ENCODE results near the gene SUSD6. TPM values are rescaled to one million over a fixed set of nuclear protein-coding genes. Genes with fewer than 3 reads are reported as not detected.

The SUSD6 gene
- polyA plus RNA-seq, 2 of the 4 experiments (the other 2 are of a cell fraction), result 4.3 to 7.0 TPM

- Histone ChIP-seq H3K4me2 (no peak overlapping the region; the same call in 2 of the 3 replicates), H3K9me3 (no peaks in the 10 kb centered on the region), H3K4me3 (no peak overlapping the region), H3K4me1 (peaks cover 55% of the 10 kb centered on the region), H3K27ac (no peak overlapping the region)
- ATAC-seq (no peak), FAIRE-seq (no peak), DNase-seq (ENCODE audit: low read depth in 1 of 2, low spot score in 1 of 2) (no peak)
- CTCF ChIA-PET, result no interaction called here
- TF ChIP-seq ESRRA (IDR thresholded peaks at IDR 0.05; ENCODE audit: borderline replicate concordance, low read length) (no peak), NFE2L2 (conservative IDR thresholded peaks at IDR 0.05; ENCODE audit: low read length) (no peak), ATOH8 (CRISPR knock-in tag; IDR thresholded peaks at IDR 0.05; ENCODE audit: low read depth) (no peak), EHF (CRISPR knock-in tag; IDR thresholded peaks at IDR 0.05) (no peak), JUNB (IDR thresholded peaks at IDR 0.05) (no peak), HEYL (CRISPR knock-in tag; IDR thresholded peaks at IDR 0.05) (no peak), RFX5 (IDR thresholded peaks at IDR 0.05) (no peak), E2F6 (IDR thresholded peaks at IDR 0.05; ENCODE audit: borderline replicate concordance, low read depth) (no peak), JUN (IDR thresholded peaks at IDR 0.05) (no peak), CTCF (IDR thresholded peaks at IDR 0.05) (no peak), SMC3 (IDR thresholded peaks at IDR 0.05) (no peak), HDAC2 (IDR thresholded peaks at IDR 0.05) (no peak)
- WGBS (ENCODE audit: missing lambda C conversion rate), result 81% methylated on average over 7 of the region's 7 CpGs
- POLR2A ChIA-PET, result no interaction called here
Measured at GRCh38 chr14:69664865-69665526, 53.6 kb downstream of the SUSD6 start.

GRCh38 chr14:69665631-69666030 is 54.2 kb downstream of the SUSD6 start:
- ChIA-PET POLR2A (no interaction called here), CTCF (interaction anchor here (0.9 to 1.2 kb wide), 2 partner anchors 53 to 90 kb away, joined by 3 to 4 read pairs; no protein-coding TSS in a partner anchor)
- Histone ChIP-seq H3K4me3 (no peak overlapping the region), H3K27ac (peak overlapping the region in 1 of 2 experiments; percentile 31; a peak in 1 of 6 replicates), H3K4me2 (peak overlapping the region; percentile 60; the same call in 1 of the 3 replicates), H3K4me1 (peaks cover 55% of the 10 kb centered on the region), H3K9me3 (no peaks in the 10 kb centered on the region)
- ATAC-seq (no peak), FAIRE-seq (no peak), DNase-seq (ENCODE audit: low read depth in 1 of 2, low spot score in 1 of 2) (no peak)
- TF ChIP-seq RCOR1 (IDR thresholded peaks at IDR 0.05; ENCODE audit: low read depth, low read length) (no peak), GATA3 (IDR thresholded peaks at IDR 0.05; ENCODE audit: borderline replicate concordance) (no peak), SREBF2 (IDR thresholded peaks at IDR 0.05) (no peak), HEYL (CRISPR knock-in tag; IDR thresholded peaks at IDR 0.05) (no peak), ESRRA (IDR thresholded peaks at IDR 0.05; ENCODE audit: borderline replicate concordance, low read length) (no peak), POLR2AphosphoS2 (conservative IDR thresholded peaks at IDR 0.05; ENCODE audit: low read length) (no peak), HES2 (IDR thresholded peaks at IDR 0.05) (no peak), NPAS2 (CRISPR knock-in tag; IDR thresholded peaks at IDR 0.05; ENCODE audit: borderline replicate concordance) (no peak), EHF (CRISPR knock-in tag; IDR thresholded peaks at IDR 0.05) (no peak), E2F6 (IDR thresholded peaks at IDR 0.05; ENCODE audit: borderline replicate concordance, low read depth) (no peak)
- WGBS (ENCODE audit: missing lambda C conversion rate), result 88% methylated on average over 1 of the region's 1 CpG

- Histone ChIP-seq H3K27ac (peak overlapping the region; percentile 31 to 32; a peak in 2 of 6 replicates), H3K9me3 (no peaks in the 10 kb centered on the region), H3K4me1 (peaks cover 55% of the 10 kb centered on the region), H3K4me2 (peak overlapping the region; percentile 60), H3K4me3 (no peak overlapping the region)
- 62% methylated on average over 3 of the region's 3 CpGs for WGBS (ENCODE audit: missing lambda C conversion rate)
- ATAC-seq, result no peak
- CTCF ChIA-PET, result interaction anchor here (0.9 to 1.2 kb wide), 2 partner anchors 53 to 91 kb away, joined by 3 to 4 read pairs; no protein-coding TSS in a partner anchor
- DNase-seq (ENCODE audit: low read depth in 1 of 2, low spot score in 1 of 2), result no peak
- POLR2A ChIA-PET, result no interaction called here
- no peak for FAIRE-seq
- no peak for TF ChIP-seq TP53 (CRISPR knock-in tag; IDR thresholded peaks at IDR 0.05)
- no peak for TF ChIP-seq ZFP36 (IDR thresholded peaks at IDR 0.05; ENCODE audit: borderline replicate concordance, partially characterized antibody)
- TF ChIP-seq ATOH8 (CRISPR knock-in tag; IDR thresholded peaks at IDR 0.05; ENCODE audit: low read depth), result no peak
- no peak for TF ChIP-seq CEBPB (IDR thresholded peaks at IDR 0.05)
- TF ChIP-seq CHD4 (IDR thresholded peaks at IDR 0.05; ENCODE audit: borderline replicate concordance), result no peak
- no peak for TF ChIP-seq HOXA7 (CRISPR knock-in tag; IDR thresholded peaks at IDR 0.05)
- no peak for TF ChIP-seq FOSL2 (IDR thresholded peaks at IDR 0.05)
- no peak for TF ChIP-seq FOSL2 (CRISPR knock-in tag; IDR thresholded peaks at IDR 0.05)
- TF ChIP-seq NPAS2 (CRISPR knock-in tag; IDR thresholded peaks at IDR 0.05; ENCODE audit: borderline replicate concordance), result no peak
- no peak for TF ChIP-seq EHF (CRISPR knock-in tag; IDR thresholded peaks at IDR 0.05)
- TF ChIP-seq KDM5A (IDR thresholded peaks at IDR 0.05), result no peak
- TF ChIP-seq MAZ (IDR thresholded peaks at IDR 0.05; ENCODE audit: borderline replicate concordance, low read depth, low read length), result no peak
Measured at GRCh38 chr14:69666112-69666511, 54.7 kb downstream of the SUSD6 start.
